KOPT-K1 (cell line): ENCODE measurements around the gene ZNRF1.
A peak's percentile ranks its signal among the peaks of the same experiment; 100 is the strongest.

ENCODE experiments used
- H3K27ac ChIP-seq: fragments of 200-600 bp; sonication (generic); 2 replicates; pipeline ENCODE4 v1.5.1; 2016; ENCODE audit warnings: antibody characterized with exemption, mild to moderate bottlenecking, low read depth, low read length; ENCODE audit not compliant: poor library complexity, severe bottlenecking
- H3K36me3 ChIP-seq: fragments of 200-600 bp; sonication (generic); 2 replicates; pipeline ENCODE4 v1.5.1; 2017; ENCODE audit warnings: antibody characterized with exemption, mild to moderate bottlenecking, low read length, moderate library complexity; ENCODE audit not compliant: insufficient read depth
- H3K9me3 ChIP-seq: fragments of 200-600 bp; sonication (generic); 2 replicates; pipeline ENCODE4 v1.5.1; 2017; ENCODE audit warnings: antibody characterized with exemption, low read length, mild to moderate bottlenecking; ENCODE audit not compliant: insufficient read depth, poor library complexity, severe bottlenecking

Gene ZNRF1

DNA sequence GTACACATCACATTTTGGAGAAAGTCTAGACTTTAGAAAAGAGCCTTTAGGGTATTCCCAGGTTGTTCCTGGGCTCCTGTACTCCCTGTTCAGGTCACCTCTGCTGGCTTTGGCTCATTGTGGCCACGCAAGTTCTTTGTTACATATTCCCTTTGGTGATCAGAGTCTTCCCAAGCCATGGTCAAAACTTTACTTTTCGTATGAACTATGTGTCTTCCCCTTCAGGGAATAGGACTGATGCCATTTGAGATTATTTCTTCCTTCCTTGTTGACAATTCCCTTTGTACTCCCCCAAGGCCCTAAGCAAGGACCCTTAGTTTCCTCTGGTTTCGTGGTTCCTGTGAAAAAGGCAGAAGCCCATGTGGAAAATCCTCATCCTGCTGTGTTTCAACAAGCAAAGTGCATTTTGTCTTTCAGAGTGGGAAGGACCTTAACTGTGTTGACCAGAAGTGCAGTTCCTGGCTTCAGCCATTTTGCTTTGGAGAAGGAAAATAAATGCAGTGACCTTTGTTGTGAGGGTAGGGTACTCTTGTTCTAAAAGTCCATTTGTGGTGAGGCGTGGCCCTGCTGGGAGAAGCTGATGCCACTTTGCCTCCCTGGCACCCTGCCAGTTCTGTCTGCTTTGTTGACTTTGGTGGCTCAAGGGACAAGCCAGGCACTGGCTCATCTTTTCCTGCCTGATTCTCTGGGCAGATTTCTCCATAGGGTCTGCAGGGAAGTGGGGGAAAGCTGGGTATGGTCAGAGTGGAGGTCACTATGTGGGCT, 55.1 kb downstream of the ZNRF1 start:
- Histone ChIP-seq H3K27ac (peak overlapping the region; percentile 42), H3K36me3 (peaks cover 39% of the 10 kb centered on the region), H3K9me3 (peaks cover 9% of the 10 kb centered on the region)

GRCh38 chr16:75054556-75054947, 55.7 kb downstream of the ZNRF1 start:
- H3K9me3 ChIP-seq, result peaks cover 4% of the 10 kb centered on the region
- peaks cover 33% of the 10 kb centered on the region for H3K36me3 ChIP-seq
- peak overlapping the region; percentile 42 for H3K27ac ChIP-seq

DNA sequence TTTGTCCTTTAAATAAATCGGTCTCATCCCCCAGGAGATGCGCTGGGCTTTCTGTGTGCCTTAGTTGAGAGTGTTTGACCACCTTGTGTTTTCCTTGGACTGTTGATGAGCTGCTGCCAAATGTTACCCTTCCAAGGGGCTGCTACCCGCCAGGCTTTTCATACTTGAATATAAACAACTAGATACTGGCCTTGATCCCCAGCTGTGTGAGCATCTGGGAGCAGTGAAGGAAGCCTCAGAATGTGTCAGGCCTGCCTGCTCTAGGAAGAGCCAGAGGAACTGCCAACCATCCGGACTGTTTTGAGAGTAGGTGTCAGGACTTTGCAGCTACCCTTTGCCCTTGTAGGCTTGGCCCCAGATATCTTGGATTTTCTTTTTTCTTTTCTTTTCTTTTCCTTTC, 60.0 kb downstream of the ZNRF1 start:
- Histone ChIP-seq H3K27ac (peak overlapping the region; percentile 41), H3K36me3 (peaks cover 26% of the 10 kb centered on the region), H3K9me3 (no peaks in the 10 kb centered on the region)

- peaks cover 21% of the 10 kb centered on the region for H3K36me3 ChIP-seq
- H3K9me3 ChIP-seq, result no peaks in the 10 kb centered on the region
- peak overlapping the region; percentile 41 for H3K27ac ChIP-seq
These were observed 60.6 kb downstream of the ZNRF1 start for GRCh38 chr16:75059411-75059810.

- Histone ChIP-seq H3K36me3 (peaks cover 9% of the 10 kb centered on the region; the same call in 1 of the 2 replicates), H3K9me3 (no peaks in the 10 kb centered on the region), H3K27ac (peak overlapping the region; percentile 96)
These were observed 61.9 kb downstream of the ZNRF1 start for GRCh38 chr16:75060723-75061122.

GRCh38 chr16:75061669-75062068, 62.8 kb downstream of the ZNRF1 start:
- H3K27ac ChIP-seq, result peak overlapping the region; percentile 96
- H3K9me3 ChIP-seq, result no peaks in the 10 kb centered on the region
- H3K36me3 ChIP-seq, result peaks cover 4% of the 10 kb centered on the region; the same call in 1 of the 2 replicates

GRCh38 chr16:75062135-75062975, 63.5 kb downstream of the ZNRF1 start:
- H3K9me3 ChIP-seq, result no peaks in the 10 kb centered on the region
- peak overlapping the region; percentile 96 for H3K27ac ChIP-seq

DNA sequence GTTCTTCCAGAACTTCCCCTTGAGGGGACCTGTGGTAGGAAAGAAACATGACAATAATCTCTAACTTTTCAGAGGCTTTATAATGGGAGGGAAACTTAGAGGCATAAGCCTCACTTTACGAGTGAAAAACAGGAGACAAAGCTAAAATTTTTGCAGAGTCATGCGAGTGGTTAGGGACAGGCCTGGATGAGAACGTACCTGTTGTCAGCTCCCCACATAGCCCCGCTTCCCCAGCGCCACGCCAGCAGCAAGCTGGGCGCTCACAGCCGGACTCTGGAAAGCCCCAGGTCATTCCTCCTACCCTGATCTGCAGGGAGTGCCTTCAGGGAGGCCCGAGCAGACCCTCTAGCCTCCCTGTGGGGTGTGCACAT, 64.1 kb downstream of the ZNRF1 start:
- Histone ChIP-seq H3K27ac (peak overlapping the region; percentile 96), H3K36me3 (no peaks in the 10 kb centered on the region), H3K9me3 (no peaks in the 10 kb centered on the region)

More at GRCh38 chr16:75062135-75062975, 63.5 kb downstream of the ZNRF1 start:
- no peaks in the 10 kb centered on the region for H3K36me3 ChIP-seq

- H3K36me3 ChIP-seq, result no peaks in the 10 kb centered on the region
- peak overlapping the region; percentile 96 for H3K27ac ChIP-seq
- no peaks in the 10 kb centered on the region for H3K9me3 ChIP-seq
These were observed 64.8 kb downstream of the ZNRF1 start for GRCh38 chr16:75063549-75064088.

GRCh38 chr16:75064403-75065148, 65.8 kb downstream of the ZNRF1 start:
- H3K36me3 ChIP-seq, result no peaks in the 10 kb centered on the region
- H3K27ac ChIP-seq, result peak overlapping the region; percentile 96
- no peaks in the 10 kb centered on the region for H3K9me3 ChIP-seq

DNA sequence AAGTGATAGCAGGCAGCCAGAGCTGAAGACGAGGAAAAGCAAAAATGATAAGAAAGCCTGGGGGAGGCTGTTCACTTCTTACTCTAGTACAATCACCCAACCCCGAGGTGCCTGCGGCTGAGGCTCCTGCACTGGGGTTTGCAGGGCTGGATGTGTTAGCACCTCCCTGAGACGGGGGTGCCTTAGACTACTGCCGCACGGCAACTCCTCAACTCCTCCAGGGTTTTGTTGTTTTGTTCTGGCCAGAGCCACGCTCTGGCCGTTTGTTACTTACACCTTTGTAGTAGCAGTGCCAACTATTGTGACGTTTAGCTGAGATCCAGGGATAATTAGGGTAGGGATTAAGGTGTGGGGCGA, 66.3 kb downstream of the ZNRF1 start:
- no peaks in the 10 kb centered on the region for H3K9me3 ChIP-seq
- H3K27ac ChIP-seq, result peak overlapping the region; percentile 96
- H3K36me3 ChIP-seq, result no peaks in the 10 kb centered on the region

DNA sequence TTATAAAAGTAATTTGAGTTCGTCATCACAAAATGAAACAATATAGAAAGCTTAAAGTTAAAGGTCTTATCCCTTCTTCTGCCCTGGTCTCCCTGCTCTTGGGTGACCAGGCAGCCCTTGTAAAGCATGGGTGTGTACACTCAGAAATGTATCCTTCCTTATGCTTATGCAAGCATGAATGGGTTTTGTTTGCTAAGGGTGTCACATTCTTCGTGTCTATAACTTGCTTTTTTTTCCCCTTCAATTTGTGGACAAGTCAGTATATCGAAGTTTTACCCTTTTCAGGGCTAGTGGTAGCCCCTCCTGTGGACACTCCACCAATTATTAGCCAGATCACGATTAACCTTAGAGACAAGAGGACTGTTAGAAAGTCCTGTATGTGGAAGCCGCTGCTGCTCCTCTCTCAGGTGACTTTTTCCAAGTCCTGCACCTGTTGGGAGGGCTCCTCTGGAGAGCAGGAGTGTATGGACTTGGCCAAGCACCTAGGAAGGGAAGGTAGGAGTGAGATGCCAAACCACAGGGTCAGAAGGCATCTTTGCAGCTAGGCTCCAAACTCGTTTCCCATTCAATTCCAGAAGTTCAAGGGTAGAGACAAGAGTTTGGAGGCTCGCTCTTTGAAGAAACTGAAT, 66.8 kb downstream of the ZNRF1 start:
- Histone ChIP-seq H3K27ac (peak overlapping the region; percentile 96), H3K9me3 (no peaks in the 10 kb centered on the region), H3K36me3 (no peaks in the 10 kb centered on the region)

GRCh38 chr16:75066861-75067447, 68.1 kb downstream of the ZNRF1 start:
- H3K27ac ChIP-seq, result peak overlapping the region; percentile 96
- no peaks in the 10 kb centered on the region for H3K36me3 ChIP-seq
- H3K9me3 ChIP-seq, result no peaks in the 10 kb centered on the region
